ENCODE results near the gene TRAPPC3.
A peak's percentile ranks its signal among the peaks of the same experiment; 100 is the strongest.

Gene TRAPPC3

DNA sequence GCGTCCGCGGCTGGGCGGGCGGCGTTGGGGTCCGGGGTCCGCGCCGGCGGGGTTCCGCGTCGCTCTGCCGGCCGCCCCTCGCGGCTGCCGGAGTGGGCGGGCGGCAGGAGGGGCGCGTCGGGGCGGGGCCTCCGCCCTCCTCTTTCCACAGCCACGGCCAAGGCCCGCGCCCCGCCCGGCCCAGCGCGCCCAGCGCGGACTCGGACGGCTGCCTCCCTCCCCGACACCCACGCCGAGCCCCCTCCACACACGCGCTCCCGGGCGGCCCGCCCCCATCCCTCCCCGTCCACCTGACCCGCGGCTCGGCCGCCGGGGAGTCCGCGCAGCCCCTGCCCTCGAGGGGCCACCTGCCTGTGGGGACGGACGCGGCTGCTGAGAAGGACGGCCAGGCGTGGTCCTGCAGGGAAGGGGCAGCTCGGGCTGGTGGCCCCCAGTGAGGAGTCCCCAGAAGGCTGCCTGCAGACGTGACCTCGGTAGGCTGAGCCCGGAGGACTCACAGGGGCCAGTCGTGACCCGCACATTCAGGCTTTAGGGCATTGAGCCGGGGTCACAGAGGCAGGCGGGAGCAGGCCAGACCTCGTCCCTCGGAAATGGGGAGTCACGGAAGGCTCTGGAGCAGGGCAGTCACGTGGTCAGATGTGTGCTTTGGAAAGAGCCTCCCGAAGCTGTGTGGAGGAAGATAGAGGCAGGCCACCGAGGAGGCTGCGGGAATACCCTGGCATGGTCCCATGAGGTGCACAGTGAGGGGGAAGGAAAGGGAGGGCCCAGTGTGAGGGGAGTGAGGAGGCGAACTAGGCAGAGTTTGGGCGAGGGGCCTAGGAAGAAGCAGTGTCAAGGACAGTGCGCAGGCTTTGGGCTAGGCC lies 23.9 kb downstream of the TRAPPC3 start, which contains the start of gene COL8A2:
COL8A2 (minus strand) TSS at position 94 of the 863 bp plus-strand sequence. CDS start 24,980 bp downstream, outside the sequence.
- peak in 3 of 14 donors; percentile 17 to 30 (median 18) for DNase-seq

DNA sequence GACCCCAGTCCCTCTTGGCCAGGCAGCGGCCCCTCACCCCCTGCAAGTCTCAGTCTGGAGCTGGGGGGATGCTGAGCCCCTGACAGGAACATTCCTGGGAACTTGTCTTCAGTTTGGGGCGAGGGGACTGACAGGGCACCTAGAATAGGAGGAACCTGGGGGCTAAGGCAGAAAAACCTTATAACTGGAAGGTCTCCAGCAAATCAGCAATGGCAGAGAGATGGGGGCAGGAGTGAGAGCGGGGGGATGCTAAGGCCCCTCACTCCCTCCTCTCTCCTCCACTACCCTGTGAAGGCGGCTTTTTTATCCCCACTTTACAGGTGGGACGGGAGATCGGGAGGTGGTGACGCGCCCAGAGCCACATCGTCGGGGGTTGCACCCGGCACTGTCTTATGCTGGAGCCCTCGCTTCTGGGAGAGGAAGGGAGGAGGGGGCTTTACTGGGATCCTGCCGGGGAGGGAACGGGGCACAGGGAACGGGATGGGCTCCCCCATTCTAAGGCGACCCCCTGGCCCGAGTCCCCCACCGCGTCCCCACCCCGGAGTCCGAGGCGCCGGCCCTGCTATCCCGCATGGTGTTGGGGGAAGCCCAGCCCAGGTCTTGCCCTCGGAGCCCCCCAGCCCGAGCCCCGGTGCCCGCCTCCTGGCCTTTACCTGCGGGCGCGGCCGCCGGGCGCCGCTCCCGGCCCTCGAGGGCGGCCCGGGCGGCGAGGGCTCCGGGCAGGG lies 24.7 kb downstream of the TRAPPC3 start:
- no peak for DNase-seq

DNA sequence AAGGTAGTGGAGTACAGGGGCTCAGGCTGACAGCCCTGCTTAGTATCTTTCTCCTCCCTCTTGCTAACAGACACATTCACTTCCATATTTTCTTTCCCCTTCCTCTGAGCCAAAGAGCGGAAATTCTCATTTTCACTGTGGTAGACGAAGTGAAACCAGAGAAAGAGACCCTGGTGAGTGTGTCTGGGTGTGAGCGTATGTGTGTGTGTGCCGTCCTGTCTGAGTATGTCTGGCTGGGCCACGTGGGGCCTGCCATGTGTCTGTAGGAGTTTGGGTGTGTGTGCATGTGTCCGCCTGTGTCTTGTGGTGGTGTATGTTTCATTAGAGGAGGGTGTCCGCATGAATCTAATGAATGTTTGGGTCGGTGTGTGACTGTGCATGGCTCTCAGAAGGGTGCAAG lies 25.9 kb downstream of the TRAPPC3 start:
- DNase-seq = peak in 7 of 14 donors; percentile 19 to 43 (median 33)

DNA sequence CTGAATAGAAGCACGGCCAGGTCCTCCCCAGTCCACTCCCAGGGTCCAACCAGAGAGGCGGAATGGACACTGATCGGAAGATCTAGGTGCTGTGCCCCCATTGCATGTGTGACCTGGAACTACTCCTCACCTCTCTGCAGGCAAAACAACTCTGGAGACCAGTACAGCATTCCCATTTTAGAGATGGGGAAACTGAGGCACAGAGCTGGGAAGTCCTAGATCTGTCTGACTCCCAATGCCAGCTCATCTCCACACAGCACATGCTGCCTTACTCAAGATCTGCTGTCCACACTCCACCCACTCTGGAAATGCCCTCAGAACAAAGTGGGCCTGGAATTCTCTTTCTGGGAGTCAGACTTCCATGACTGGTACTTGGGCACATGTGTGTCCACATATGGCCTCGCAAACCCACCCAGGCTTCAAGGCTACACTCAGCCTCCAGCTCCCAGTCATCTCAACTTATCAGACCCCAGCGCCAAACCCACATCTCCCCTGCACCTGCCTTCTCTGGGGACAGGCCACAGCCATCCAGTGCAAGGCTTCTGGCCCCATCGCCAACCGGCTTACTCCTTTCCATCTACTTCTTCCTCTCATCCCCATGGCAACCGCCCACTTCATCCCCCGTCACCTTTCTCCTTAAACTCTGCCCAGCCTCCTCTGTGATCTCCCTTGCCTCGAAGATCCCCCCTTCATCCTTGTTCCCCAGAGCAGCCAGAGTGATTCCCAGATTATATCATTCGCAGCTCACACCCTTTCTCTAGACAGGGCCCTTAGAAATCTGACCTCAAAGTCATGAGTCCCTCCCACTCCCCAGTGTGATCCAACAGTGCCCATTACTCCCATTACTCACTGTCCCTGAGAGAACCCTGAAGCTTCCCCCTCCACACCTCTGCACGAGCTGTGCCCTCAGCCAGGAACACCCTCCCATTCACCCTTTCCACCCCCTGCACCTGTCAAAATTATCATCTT lies 26.9 kb downstream of the TRAPPC3 start:
- no peak for DNase-seq

DNA sequence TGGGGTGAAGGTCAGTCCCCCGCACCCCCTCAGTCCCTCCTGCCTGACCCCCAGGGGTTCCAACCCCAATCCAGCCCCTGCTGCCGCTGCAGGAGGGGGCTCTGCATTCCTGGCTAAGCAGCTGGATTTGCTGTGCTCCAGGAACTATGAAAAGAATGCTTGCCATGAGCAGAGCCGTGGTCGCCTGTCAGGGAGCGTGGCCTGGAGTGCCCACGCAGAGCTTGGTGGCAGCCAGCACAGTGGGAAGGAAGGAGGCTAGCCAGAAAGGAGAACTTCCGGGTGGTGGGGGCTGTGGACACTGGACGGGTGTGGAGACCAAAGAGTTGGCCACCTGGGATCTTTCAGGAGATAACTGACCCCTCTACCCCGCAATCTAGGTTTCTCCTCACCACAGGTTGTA lies 29.8 kb downstream of the TRAPPC3 start:
- DNase-seq = no peak

DNA sequence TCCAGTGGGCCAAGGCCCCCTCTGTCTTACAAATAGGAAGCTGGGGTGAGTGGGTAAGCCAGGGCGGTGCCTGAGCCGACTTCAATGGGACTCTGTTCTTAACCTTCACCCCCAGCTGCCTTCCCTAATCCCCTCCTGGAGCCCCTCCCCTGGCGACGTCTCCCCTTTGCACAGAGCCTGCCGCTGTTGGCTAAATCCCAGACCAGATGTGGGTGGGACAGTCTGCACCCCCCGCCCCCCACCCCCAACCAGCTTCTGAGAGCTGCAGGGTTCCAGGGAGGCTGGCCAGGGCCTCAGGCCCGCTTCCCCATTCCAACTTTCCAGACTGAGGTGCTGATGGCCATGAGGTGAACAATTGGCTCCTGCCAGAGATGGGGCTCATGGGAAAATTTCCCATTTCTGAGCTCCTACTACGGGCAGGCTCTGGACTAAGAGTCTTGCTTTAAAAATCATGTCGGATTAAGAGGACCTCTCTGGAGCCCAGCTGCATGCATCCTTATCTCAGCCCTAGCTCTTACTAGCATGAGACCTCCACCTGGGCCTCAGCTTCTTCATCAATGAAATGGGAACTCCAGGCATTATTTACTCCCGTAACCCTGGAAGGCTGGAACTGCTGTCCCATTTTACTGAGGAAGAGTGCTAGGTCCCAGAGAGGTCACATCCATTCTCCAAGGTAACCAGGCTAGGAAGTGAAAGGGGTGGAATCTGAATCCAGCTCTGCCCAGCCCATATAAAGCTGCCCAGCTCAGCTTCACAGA lies 30.7 kb downstream of the TRAPPC3 start:
- DNase-seq = no peak

DNA sequence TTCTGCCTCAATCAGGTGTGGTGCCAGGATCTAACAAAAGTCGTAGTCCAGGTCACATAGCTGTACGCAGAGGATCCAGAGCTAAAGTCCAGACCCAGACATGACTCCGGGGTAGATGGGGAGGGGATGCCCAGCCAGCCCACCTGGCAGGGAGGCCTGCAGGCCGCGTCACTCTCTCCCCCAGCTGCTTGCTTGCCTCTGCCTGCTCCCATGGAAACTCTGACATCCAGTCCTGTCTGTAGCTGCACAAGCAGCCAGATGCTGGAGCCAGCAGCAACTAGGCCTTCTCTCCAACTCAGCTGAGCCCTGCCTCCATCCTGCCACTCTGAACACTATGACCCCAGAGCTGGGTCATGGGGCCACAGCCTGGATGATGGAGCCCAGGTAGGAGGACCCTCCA lies 32.4 kb downstream of the TRAPPC3 start:
- peak in 3 of 14 donors; percentile 15 to 19 (median 16) for DNase-seq

DNA sequence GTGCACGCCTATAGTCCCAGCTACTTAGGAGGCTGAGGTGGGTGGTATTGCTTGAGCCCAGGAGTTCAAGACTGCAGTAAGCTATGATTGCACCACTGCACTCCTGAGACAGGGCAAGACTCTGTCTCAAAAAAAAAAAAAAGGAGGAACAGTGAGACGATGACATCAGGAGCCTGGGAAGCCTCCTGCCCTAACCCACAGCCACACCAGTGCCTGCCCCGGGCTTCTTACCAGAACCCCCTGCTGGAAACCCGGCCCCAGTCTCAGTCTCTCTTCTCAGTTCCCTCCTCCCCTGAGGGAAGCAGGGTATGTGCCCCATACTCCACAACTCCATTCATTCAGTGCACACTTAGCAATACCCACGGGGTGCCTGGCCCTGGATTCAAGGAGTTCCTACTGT lies 33.4 kb downstream of the TRAPPC3 start:
- no peak for DNase-seq

DNA sequence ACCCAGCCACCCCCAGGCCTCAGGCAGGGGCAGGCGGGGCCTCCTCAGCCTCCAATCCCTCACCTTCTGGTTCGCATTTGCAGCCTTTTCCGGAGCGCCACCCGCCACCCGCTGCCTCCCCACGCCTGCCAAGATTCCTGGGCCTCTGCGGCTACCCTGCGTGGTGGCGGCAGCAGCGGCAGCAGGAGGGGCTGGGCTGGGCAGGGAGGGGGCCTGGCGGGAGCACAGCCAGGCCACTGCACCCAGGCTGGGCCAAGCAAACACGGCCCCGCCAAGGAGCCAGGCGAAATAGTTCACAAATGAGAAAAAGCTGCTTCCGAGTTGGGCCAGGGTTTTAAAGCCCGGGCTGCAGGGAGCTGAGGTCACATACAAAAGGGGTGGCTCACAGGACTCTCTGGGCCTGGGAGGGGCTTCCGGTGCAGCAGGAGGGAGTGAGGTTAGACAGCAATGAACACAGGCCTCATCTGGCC lies 34.1 kb downstream of the TRAPPC3 start:
- peak in 10 of 14 donors; percentile 16 to 86 (median 37) for DNase-seq

DNA sequence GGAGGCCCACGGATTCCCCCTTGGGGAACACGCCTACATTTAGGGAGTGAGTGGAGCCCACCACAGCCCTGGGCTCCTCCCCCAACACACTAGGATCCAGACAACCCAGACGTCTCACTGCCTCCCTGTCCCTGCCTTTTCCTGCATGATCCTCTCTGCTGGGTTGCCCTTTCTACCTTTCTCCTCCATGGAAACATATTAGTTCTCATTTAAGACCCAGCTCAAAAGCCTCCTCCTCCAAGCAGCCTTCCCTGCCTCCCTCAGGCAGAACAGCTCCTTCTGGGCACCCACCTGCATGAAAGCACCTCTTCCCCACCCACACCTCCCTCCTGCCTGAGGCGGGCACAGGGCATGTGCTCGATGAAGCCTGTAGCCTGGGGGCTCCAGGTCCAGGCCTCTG lies 34.9 kb downstream of the TRAPPC3 start:
- no peak for DNase-seq

DNA sequence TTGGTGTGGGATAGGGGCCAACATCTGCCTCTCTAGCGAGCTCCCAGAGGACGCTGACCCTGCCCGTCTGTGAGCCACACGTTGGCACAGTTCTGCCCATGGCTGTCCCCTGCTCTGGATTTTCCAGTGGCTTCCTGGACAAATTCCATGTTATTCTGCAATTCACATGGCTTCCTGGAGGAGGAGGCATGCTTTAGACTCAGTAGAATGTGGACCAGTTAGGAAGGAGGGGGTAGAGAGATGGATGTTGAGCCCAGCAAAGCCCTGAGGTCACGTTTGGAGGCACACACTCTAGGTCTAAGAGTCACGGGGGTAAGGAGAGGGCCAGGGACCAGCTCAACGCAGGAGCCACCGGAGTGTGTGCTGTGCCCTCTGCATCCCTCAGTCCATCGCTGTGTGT lies 36.5 kb downstream of the TRAPPC3 start:
- DNase-seq = no peak

DNA sequence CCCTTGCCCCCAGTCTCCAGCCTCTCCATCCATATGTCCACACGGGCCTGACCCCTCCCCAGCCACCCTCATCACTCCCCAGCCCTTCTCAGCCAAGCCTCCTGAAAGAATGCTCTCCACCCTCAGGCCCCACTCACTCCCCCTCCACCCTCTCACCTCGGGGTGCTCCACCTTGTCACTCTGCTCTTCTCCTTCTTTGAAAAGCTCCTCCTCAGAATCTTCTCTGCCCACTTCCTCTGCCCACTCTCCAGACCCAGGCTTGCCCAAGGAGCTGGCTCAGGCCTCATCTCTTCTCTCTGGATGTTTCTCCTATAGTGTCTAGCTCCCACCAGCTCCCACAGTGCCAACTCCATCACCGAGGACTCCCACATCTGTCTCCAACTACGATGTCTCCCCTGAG lies 38.1 kb downstream of the TRAPPC3 start:
- DNase-seq = no peak

DNA sequence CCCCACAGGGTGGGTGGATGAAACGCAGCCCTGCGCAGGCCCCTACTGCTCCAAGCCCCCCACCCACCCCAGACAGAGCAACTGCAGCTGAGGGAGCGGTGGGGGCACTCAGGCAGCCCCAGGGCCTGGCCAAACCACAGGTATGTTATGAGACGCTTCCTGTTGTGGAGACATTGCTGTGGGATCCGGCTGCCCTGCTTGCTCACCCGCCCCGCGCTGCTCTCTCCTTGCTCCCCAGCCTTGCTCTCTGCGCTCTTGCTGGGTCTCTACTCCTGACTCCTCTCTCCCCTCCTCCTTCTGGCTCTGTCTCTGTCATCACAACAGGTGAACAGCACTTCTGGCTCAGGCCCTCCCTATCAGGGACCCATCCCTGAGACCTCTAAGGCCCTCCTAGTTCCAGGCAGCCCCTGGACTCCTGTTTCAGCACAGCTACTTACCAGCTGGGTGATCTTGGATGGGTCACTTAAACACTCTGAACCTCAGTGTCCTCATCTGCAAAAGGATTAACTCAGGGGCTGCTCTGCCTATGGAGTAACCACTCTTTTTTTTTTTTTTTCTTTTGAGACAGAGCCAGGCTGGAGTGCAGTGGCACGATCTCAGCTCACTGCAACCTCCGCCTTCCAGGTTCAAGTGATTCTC lies 40.1 kb downstream of the TRAPPC3 start:
- no peak for DNase-seq

DNA sequence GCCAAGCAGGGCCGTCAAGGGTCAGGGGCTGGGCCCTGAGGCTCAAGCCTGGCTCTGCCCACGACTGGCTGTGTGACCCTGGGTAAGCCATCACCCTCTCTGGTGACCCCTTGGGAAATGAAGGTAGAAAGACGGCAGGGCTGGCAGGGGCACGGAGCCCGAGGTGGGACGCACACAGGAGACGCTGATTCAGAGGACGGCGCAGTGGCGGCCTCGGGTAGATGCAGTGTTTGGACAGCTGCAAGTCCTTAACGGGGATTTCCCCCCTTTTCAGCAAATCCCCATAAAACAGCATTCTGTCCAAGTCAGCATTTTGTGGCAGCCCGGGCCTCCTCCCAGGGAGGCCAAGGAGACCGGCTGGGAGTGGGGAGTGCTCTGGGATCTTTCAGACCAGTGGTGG lies 41.0 kb downstream of the TRAPPC3 start:
- no peak for DNase-seq

DNA sequence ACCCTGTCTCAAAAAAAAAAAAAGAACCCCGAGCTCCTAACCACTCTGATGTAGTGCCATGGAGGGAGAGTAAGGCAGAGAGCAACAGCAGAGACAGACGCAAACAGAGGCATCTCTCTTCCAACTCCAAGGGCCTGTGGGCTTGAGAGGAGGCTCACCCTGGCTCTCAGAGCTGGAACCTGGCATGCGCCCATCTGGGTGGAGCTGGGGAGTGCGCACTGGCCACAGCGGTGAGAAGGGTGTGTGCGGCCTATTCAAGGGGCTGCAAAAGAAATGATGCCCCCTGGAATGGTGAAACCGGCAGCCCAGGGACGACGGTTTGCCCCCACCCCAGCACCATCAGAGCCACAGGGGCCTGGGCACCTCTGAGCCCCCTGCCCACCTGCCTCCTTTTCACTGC lies 41.9 kb downstream of the TRAPPC3 start:
- DNase-seq = no peak

DNA sequence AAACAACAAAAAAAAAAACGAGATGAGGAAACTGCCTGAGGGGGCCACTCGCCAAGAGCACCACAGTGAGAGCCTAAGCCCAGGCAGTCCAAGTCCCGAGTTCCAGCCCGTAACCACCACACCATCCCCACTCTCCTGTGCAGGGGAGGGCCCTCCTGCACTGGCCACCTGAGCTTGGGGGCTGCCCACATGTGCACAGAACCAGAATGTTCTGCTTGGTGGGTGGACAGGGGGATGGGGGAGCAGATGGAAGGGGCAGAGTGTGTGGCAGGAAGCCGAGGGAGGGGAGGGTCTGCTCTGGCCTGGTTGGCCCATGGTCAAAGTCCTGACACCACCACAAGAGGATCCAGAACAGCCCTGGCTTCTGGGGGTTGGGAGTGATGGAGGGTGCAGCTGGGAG lies 43.0 kb downstream of the TRAPPC3 start:
- DNase-seq = no peak

DNA sequence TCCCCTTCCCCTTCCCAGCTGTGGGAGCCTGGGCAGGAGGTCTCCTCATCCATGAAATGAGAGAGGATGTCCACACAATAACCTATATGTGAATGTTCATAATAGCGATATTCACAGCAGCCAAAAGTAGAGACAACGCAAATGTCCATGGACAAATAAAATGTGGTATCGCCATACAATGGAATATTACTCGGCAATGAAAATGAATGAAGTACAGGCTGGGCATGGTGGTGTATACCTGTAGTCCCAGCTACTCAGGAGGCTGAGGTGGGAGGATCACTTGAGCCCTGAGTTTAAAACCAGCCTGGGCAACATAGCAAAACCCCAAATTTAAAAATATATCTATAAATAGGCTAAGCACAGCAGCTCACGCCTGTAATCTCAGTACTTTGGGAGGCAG lies 47.7 kb downstream of the TRAPPC3 start:
- no peak for DNase-seq

DNA sequence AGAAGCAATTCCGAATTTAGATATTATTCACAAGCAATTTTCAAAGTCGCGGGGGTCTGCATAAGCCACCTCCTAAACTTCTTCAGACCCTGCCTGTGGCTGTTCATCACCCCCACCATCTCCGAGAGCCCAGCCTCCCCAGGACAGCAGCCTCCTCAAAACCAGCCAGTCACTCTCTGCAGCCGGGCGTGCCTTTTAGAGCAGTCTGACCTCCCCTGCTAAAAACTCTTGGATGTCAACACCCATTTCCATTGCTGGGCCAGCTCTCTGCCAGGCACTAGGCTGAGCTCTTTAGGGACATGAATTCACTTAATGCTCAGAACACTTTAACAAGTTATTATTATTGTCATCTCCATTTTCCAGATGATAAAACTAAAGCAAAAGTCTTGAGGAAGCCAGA lies 48.9 kb downstream of the TRAPPC3 start:
- DNase-seq = no peak

DNA sequence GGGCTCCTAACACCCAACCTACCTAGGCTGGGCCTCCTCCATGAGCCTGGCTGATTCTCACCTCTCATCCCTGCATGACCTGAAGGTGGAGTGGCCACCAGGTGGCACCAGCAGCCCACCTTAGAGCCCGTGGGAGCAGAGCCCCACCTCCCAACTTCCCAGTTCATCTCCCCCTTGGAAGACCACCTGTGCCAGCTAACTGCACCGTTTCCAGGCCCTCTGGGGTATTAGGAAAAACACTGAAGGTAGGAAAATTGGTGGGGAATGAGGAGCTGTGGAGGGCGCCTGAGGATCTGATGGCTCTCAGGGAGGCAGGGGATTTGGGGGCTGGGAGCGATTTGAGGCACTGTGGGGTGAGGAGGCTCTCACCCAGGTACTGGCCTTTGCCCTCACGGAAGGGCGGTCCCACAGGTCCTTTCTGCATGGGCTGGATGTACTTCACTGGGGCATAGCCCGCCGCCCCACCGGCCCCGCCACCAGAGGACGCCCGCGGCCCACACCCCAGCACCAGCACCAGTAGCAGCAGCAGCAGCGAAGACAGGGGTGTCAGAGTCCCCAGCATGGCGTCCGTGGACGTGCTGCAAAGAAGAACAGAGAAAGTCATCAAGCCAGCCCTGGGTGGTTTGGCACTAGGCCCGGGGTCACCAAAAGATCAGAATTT lies 49.5 kb downstream of the TRAPPC3 start:
- peak in 11 of 14 donors; percentile 19 to 67 (median 44) for DNase-seq

DNA sequence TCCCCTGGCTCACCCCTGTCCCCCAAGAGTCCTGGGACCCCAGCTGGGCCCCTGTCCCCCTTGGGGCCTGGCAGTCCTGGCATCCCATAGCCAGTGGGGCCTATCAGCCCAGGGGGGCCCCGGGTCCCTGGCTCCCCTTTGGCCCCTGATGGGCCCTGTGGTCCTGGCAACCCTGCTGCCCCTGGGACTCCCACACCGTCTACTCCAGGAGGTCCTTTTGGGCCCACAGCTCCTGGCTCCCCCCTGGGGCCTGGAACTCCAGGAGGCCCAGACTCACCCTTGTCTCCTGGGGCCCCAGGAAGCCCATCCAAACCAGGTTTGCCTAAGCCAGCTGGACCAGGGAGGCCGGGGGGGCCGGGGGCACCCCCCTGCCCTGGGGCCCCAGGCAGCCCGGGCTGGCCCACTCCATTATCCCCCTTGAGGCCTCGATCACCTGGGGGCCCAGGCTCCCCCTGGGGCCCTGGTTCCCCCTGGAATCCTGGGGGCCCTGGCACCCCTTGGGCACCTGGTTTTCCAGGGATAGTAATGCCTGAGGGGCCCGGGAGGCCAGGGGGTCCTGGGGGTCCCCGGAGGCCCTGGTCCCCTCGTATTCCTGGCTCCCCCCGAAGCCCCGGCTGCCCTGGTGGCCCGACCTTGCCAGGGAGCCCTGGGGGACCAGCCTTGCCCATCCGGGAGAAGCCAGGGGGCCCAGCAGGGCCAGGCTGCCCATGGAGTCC lies 50.5 kb downstream of the TRAPPC3 start:
- DNase-seq = no peak
